GM18511 (cell line): ENCODE data around the gene NCOA1.

Experiments
- ATAC-seq: cut with Tn5 transposase; IDR thresholded peaks from one replicate; pipeline ENCODE4 v1.9.1; 2021; ENCODE audit warnings: mild to moderate bottlenecking, moderate library complexity; ENCODE audit not compliant: unreplicated experiment

Gene NCOA1

DNA sequence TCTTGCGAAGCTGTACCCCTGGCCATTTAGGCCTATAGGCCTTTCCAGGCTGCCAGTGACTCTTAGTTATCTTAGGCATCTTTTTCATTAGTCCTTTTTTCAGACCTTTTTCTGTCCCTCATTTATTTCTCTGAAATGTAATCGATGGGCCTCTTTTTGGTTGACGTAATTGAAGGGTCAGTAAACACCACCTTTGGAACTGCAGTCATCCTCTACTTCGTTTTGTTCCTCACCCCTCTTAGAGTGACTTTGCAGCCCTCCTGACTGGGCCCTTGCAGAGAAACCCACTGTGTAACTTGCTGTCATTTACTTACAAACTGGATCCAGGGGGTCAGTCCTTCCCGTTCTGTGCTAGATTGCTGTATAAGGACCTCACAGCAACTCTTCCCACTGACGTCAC is 325.4 kb downstream of the NCOA1 start:
- ATAC-seq = no peak

DNA sequence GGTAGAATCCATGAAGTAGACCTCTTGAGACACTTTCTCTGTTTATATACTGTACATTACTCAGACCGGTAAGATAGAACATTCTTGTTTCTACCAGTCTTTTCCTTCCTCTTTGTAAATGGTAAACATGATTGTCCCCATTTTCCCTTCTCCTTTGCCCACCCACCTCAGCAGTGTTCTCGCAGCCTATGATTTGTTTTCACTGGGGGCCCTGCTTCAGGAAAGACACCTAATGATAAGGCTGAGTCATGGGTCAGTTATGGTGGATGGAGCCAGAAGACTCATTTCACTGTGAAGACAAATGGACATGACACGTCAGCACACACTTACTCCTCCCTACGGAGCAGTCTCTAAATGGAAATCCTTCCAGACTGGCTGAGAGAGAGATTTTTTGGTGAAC is 325.8 kb downstream of the NCOA1 start:
- no peak for ATAC-seq

DNA sequence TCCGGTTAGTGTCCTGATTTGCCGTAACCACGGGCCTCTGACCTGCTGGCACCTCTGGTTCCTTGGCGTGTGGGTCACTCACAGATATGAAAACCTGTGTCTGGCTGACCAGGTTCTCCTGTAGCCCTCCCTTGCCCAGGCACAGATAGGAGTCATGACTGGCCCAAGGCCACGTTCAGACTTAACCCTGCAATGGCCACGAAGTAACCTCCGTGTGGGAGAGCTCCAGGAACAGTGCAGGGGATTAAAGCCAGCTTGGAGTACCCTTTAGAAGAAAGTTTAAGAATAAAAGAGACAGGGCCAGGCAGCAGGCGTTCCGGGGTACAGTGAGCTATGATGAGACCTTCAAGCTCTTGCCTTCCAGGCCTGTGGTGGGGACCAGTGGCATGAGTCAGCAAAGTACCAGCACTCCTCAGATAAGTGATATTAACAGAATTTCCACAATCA is 327.7 kb downstream of the NCOA1 start:
- ATAC-seq = no peak

DNA sequence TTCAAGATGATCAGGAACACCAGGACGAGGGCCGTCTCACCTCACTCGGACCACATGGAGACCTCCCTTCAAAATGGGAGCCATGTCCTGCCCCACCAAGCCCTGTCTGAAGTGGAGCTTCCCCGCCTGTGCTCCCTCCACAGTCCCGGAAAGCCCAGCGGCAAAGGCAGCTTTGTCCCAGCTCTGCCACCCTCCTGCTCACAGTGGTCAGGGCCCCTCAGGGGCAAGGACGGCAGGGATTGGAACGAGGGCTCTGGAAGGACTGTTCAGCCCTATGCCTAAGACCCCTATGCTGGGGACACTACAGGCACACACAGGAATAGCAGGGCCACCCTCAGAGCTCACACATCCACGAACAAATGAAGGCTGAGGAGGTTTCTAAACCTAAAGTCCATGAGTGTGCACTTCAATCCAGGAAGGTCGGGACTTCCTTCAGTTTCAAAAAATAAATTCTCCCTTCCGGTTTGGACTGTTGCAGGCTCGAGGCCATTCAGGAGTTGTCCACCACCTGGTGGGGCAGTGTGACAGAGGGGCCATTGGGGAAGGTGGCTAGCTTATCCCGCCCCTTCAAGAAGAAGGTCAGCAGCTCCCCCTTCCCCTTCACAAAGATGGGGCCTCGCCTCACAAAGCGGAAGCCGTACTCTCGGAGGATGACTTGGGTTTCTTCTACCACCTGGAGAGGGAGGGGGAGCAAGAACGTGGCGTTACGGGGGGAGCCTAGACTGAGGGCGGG is 328.6 kb downstream of the NCOA1 start:
- no peak for ATAC-seq

DNA sequence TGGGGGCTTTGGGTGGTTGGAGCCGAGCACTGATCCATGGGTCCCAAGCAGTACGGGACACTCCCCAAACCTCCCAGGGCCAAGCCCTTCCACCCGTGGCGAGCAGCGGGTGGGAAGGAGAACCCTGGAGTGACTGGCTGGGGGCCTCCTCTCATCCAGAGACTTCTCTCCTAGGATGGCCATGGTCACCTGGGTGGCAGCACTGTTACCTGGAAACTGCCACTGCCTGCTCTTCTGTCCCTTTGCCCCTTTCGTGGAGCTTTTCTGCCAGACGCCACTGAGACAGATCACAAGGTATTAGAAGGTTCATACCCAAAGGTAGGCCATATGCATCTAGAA is 329.1 kb downstream of the NCOA1 start:
- ATAC-seq = no peak
